ENCODE data around the gene CEP104. TPM values are rescaled to one million over a fixed set of nuclear protein-coding genes. Genes with fewer than 3 reads are reported as not detected.

The CEP104 gene
- total and polyA plus RNA-seq, 4 donors, result 7.5 to 23.2 (median 12.0) TPM

- 93% methylated on average over 16 of the region's 16 CpGs for WGBS
- TF ChIP-seq YY1 (IDR thresholded peaks at IDR 0.05), result no peak
- TF ChIP-seq JUND (IDR thresholded peaks at IDR 0.05), result no peak
- TF ChIP-seq GABPA (IDR thresholded peaks at IDR 0.05 in 1 of 2, conservative IDR thresholded peaks at IDR 0.05 in 1 of 2), result no peak
- no peak for TF ChIP-seq FOXA2 (IDR thresholded peaks at IDR 0.05)
- TF ChIP-seq CTCF (IDR thresholded peaks at IDR 0.05; ENCODE audit: low read depth, low read length, missing input control), result no peak
- TF ChIP-seq FOXA1 (IDR thresholded peaks at IDR 0.05), result no peak
- TF ChIP-seq RAD21 (IDR thresholded peaks at IDR 0.05), result no peak
- TF ChIP-seq, protein P1, sequence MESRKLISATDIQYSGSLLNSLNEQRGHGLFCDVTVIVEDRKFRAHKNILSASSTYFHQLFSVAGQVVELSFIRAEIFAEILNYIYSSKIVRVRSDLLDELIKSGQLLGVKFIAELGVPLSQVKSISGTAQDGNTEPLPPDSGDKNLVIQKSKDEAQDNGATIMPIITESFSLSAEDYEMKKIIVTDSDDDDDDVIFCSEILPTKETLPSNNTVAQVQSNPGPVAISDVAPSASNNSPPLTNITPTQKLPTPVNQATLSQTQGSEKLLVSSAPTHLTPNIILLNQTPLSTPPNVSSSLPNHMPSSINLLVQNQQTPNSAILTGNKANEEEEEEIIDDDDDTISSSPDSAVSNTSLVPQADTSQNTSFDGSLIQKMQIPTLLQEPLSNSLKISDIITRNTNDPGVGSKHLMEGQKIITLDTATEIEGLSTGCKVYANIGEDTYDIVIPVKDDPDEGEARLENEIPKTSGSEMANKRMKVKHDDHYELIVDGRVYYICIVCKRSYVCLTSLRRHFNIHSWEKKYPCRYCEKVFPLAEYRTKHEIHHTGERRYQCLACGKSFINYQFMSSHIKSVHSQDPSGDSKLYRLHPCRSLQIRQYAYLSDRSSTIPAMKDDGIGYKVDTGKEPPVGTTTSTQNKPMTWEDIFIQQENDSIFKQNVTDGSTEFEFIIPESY (IDR thresholded peaks at IDR 0.05), result no peak
- TF ChIP-seq NR2F2 (IDR thresholded peaks at IDR 0.05), result no peak
- TF ChIP-seq RXRA (IDR thresholded peaks at IDR 0.05), result no peak
- no peak for TF ChIP-seq HNF4G (IDR thresholded peaks at IDR 0.05)
- TF ChIP-seq TAF1 (conservative IDR thresholded peaks at IDR 0.05), result no peak
- TF ChIP-seq HNF4A (conservative IDR thresholded peaks at IDR 0.05), result no peak
- TF ChIP-seq, protein P2, sequence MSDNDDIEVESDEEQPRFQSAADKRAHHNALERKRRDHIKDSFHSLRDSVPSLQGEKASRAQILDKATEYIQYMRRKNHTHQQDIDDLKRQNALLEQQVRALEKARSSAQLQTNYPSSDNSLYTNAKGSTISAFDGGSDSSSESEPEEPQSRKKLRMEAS (IDR thresholded peaks at IDR 0.05), result no peak
- no peak for TF ChIP-seq REST (IDR thresholded peaks at IDR 0.05)
- TF ChIP-seq, protein P3, sequence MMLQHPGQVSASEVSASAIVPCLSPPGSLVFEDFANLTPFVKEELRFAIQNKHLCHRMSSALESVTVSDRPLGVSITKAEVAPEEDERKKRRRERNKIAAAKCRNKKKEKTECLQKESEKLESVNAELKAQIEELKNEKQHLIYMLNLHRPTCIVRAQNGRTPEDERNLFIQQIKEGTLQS (IDR thresholded peaks at IDR 0.05), result no peak
- no peak for TF ChIP-seq EGR1 (IDR thresholded peaks at IDR 0.05; ENCODE audit: low read depth in 2 of 2)
- no peak for TF ChIP-seq SP1 (IDR thresholded peaks at IDR 0.05)
- Histone ChIP-seq H3K4me3 (ENCODE audit: low read depth in 1 of 3, low read length in 3 of 3) (no peak overlapping the region), H3K36me3 (ENCODE audit: control insufficient read depth in 4 of 4, insufficient read depth in 3 of 4, low read depth in 1 of 4, low read length in 3 of 4) (peaks cover 0 to 69% (median 32%) of the 10 kb centered on the region in 4 donors), H3K27me3 (ENCODE audit: control insufficient read depth in 4 of 4, insufficient read depth in 4 of 4, low read length in 3 of 4) (no peaks in the 10 kb centered on the region), H3K9me3 (ENCODE audit: control insufficient read depth in 4 of 4, low read length in 3 of 4) (no peaks in the 10 kb centered on the region), H3K9ac (ENCODE audit: low read depth in 1 of 2, low read length in 2 of 2) (no peak overlapping the region), H3K4me1 (ENCODE audit: control insufficient read depth in 4 of 4, insufficient read depth in 4 of 4, low read length in 3 of 4) (no peaks in the 10 kb centered on the region), H3K27ac (ENCODE audit: low read depth in 1 of 2, low read length in 2 of 2) (no peak overlapping the region)
- no peak for DNase-seq (ENCODE audit: low spot score)
These were observed 34.6 kb downstream of the CEP104 start for GRCh38 chr1:3822421-3822820.

Measured in liver (tissue), 9 donors.